HepG2 (cell line): Measurements from ENCODE around the gene MILR1. TPM values are rescaled to one million over a fixed set of nuclear protein-coding genes. Genes with fewer than 3 reads are reported as not detected.

ENCODE experiments used
- FOXJ3 ChIP-seq: sonication (generic); formaldehyde crosslinking; IDR thresholded peaks from 2 replicates; pipeline ENCODE4 v1.4.0; 2020; ENCODE audit warnings: missing genetic modification reagents, mild to moderate bottlenecking, borderline replicate concordance
- FOXK2 ChIP-seq: fragments of 450-650 bp; IDR thresholded peaks from 2 replicates; pipeline ENCODE4 v1.6.1; 2016
- KLF11 ChIP-seq: IDR thresholded peaks from 2 replicates; pipeline ENCODE4 v1.6.1; 2016; ENCODE audit warnings: missing compliant biosample characterization
- NCOA1 ChIP-seq: sonication (generic); formaldehyde crosslinking; IDR thresholded peaks from 2 replicates; pipeline ENCODE4 v1.9.0; 2021; ENCODE audit warnings: missing genetic modification reagents
- NCOA2 ChIP-seq: sonication (generic); formaldehyde crosslinking; IDR thresholded peaks from 2 replicates; pipeline ENCODE4 v1.8.0; 2022; ENCODE audit warnings: inconsistent platforms
- NR2F2 ChIP-seq: IDR thresholded peaks from 2 replicates; pipeline ENCODE4 v1.6.1; 2012; ENCODE audit warnings: low read depth, inconsistent platforms, borderline replicate concordance
- WIZ ChIP-seq: sonication (generic); formaldehyde crosslinking; IDR thresholded peaks from 2 replicates; pipeline ENCODE4 v1.5.1; 2020; ENCODE audit warnings: mild to moderate bottlenecking, missing genetic modification reagents
- ZBTB20 ChIP-seq: sonication (generic); formaldehyde crosslinking; IDR thresholded peaks from 2 replicates; pipeline ENCODE4 v1.8.1; 2023; ENCODE audit warnings: missing genetic modification reagents, low read depth, mild to moderate bottlenecking, borderline replicate concordance
- ZFP36L1 ChIP-seq: sonication (generic); formaldehyde crosslinking; IDR thresholded peaks from 2 replicates; pipeline ENCODE4 v1.8.0; 2022; ENCODE audit warnings: mild to moderate bottlenecking, missing genetic modification reagents, moderate library complexity
- ZNF20 ChIP-seq: sonication (generic); formaldehyde crosslinking; IDR thresholded peaks from 2 replicates; pipeline ENCODE4 v1.4.0; 2020; ENCODE audit warnings: mild to moderate bottlenecking, moderate library complexity, missing genetic modification reagents
- ZNF264 ChIP-seq: sonication (generic); formaldehyde crosslinking; IDR thresholded peaks from 2 replicates; pipeline ENCODE4 v1.4.0; 2020; ENCODE audit warnings: missing genetic modification reagents
- ZNF317 ChIP-seq: sonication (generic); formaldehyde crosslinking; IDR thresholded peaks from 2 replicates; pipeline ENCODE4 v1.5.0; 2020; ENCODE audit warnings: mild to moderate bottlenecking, missing genetic modification reagents
- ZNF318 ChIP-seq: sonication (generic); formaldehyde crosslinking; IDR thresholded peaks from 2 replicates; pipeline ENCODE4 v1.4.0; 2020; ENCODE audit warnings: mild to moderate bottlenecking, missing genetic modification reagents
- ZNF569 ChIP-seq: sonication (generic); formaldehyde crosslinking; IDR thresholded peaks from 2 replicates; pipeline ENCODE4 v1.5.0; 2020; ENCODE audit warnings: mild to moderate bottlenecking, missing genetic modification reagents, moderate library complexity, borderline replicate concordance
- ZNF788 ChIP-seq: sonication (generic); formaldehyde crosslinking; IDR thresholded peaks from 2 replicates; pipeline ENCODE4 v1.5.0; 2020; ENCODE audit warnings: mild to moderate bottlenecking, missing genetic modification reagents, borderline replicate concordance
- polyA plus RNA-seq, 8 experiments: library from polyadenylated mRNA; depleted of rRNA in 3 of 8; stranded (reverse) in 7 of 8; unstranded in 1 of 8; fragments of >200 nt; fragmentation: Illumina TruSeq in 4 of 8; extraction: Trizol in 4 of 8; gene quantifications; 2 replicates each; pipeline versions ENCODE4 v1.2.1 to v1.2.3, GENCODE V29; 2011 to 2016; ENCODE audit warnings: low read depth in 4 of 8, missing spikeins in 1 of 8, mixed read lengths in 1 of 8; ENCODE audit not compliant: insufficient read depth in 1 of 8
- total RNA-seq, 5 experiments: library from RNA; depleted of rRNA; stranded (reverse); fragments of >200 nt; fragmentation: Illumina TruSeq; extraction: Trizol; gene quantifications; 2 replicates each; pipeline ENCODE4 v1.2.3, GENCODE V29; 2016; ENCODE audit warnings: low read depth in 1 of 5
- TF ChIP-seq, protein P1 (sequence below): sonication (generic); formaldehyde crosslinking; IDR thresholded peaks from 2 replicates; pipeline ENCODE4 v1.5.1; 2020; ENCODE audit warnings: mild to moderate bottlenecking, missing genetic modification reagents, borderline replicate concordance

Gene MILR1
- total and polyA plus RNA-seq, 2 of the 13 experiments (the other 11 are each of a cell fraction or from before 2014, with no cell fraction given): 0.27 to 1.7 TPM

- peak; percentile 65; the same call in 1 of the 2 replicates for TF ChIP-seq ZNF318 (CRISPR knock-in tag)
- TF ChIP-seq NR2F2: no peak
- TF ChIP-seq, protein P1, sequence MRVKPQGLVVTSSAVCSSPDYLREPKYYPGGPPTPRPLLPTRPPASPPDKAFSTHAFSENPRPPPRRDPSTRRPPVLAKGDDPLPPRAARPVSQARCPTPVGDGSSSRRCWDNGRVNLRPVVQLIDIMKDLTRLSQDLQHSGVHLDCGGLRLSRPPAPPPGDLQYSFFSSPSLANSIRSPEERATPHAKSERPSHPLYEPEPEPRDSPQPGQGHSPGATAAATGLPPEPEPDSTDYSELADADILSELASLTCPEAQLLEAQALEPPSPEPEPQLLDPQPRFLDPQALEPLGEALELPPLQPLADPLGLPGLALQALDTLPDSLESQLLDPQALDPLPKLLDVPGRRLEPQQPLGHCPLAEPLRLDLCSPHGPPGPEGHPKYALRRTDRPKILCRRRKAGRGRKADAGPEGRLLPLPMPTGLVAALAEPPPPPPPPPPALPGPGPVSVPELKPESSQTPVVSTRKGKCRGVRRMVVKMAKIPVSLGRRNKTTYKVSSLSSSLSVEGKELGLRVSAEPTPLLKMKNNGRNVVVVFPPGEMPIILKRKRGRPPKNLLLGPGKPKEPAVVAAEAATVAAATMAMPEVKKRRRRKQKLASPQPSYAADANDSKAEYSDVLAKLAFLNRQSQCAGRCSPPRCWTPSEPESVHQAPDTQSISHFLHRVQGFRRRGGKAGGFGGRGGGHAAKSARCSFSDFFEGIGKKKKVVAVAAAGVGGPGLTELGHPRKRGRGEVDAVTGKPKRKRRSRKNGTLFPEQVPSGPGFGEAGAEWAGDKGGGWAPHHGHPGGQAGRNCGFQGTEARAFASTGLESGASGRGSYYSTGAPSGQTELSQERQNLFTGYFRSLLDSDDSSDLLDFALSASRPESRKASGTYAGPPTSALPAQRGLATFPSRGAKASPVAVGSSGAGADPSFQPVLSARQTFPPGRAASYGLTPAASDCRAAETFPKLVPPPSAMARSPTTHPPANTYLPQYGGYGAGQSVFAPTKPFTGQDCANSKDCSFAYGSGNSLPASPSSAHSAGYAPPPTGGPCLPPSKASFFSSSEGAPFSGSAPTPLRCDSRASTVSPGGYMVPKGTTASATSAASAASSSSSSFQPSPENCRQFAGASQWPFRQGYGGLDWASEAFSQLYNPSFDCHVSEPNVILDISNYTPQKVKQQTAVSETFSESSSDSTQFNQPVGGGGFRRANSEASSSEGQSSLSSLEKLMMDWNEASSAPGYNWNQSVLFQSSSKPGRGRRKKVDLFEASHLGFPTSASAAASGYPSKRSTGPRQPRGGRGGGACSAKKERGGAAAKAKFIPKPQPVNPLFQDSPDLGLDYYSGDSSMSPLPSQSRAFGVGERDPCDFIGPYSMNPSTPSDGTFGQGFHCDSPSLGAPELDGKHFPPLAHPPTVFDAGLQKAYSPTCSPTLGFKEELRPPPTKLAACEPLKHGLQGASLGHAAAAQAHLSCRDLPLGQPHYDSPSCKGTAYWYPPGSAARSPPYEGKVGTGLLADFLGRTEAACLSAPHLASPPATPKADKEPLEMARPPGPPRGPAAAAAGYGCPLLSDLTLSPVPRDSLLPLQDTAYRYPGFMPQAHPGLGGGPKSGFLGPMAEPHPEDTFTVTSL (CRISPR knock-in tag): no peak
- no peak for TF ChIP-seq FOXJ3 (CRISPR knock-in tag)
- TF ChIP-seq KLF11: 0 out of 2 replicates have a peak, but pooled peaks have one; percentile 56
- TF ChIP-seq ZFP36L1 (CRISPR knock-in tag): no peak
- TF ChIP-seq ZNF569: no peak
- TF ChIP-seq ZNF264 (CRISPR knock-in tag): no peak
- no peak for TF ChIP-seq ZNF788 (CRISPR knock-in tag)
- 0 out of 2 replicates have a peak, but pooled peaks have one; percentile 22 for TF ChIP-seq NCOA2 (CRISPR knock-in tag)
- TF ChIP-seq NCOA1 (CRISPR knock-in tag): no peak
- TF ChIP-seq ZBTB20 (CRISPR knock-in tag): no peak
- TF ChIP-seq ZNF20: no peak
- no peak for TF ChIP-seq ZNF317 (CRISPR knock-in tag)
- TF ChIP-seq WIZ: no peak
- TF ChIP-seq FOXK2: no peak
Observed at GRCh38 chr17:64418506-64419339, 30.2 kb upstream of the MILR1 start (continued).
